Breast epithelium (tissue), 3 donors: ENCODE data around the gene LMO1.

Experiments
- POLR2A ChIP-seq: fragments of 450-650 bp; IDR thresholded peaks from one replicate; pipeline ENCODE4 v1.6.1; 2016; ENCODE audit warnings: antibody characterized with exemption, mild to moderate bottlenecking, moderate library complexity
- POLR2AphosphoS5 ChIP-seq, 3 donors: sonication (generic); formaldehyde crosslinking; IDR thresholded peaks; one replicate each; pipeline ENCODE4 v1.6.1; 2017; ENCODE audit warnings: antibody characterized with exemption in 3 of 3
- TF ChIP-seq, protein P1 (sequence below), 3 donors: fragments of 450-650 bp; IDR thresholded peaks; one replicate each; pipeline ENCODE4 v1.5.1; 2016 to 2017; ENCODE audit warnings: antibody characterized with exemption in 3 of 3, mild to moderate bottlenecking in 3 of 3, moderate library complexity in 3 of 3

DNA sequence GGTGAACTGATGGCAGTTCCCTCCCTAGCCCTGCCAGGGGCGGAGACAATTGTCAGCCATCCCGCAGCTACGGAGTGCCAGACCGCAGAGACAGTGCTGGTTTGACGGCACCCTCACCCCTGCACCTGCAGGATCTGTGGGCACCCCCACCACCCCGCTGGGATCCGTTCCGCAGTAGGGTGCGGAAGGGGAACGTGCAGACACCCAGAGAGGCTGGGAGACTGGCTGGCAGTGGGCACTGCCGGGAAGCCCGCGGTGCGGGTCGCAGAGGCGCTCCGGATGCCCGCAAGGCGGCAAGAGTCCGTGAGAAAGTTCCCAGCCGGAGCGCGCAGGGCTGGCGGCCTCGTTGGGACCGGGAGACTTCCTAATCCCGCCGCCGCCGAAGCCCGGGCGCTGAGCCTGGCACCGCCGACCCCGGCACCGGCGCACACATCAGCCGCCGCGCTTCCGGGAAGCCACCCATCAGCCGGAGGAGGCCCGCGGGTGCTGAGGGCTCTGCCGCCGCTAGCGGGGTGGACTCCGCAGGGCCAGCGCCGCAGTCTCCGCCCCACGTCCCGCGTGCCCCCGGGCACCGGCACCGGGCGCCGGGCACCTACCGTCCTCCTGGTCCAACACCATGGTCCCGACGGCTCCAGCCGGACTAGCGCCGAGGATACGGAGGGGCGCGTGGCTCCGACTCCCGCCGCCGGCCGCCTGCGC, 4.3 kb upstream of the LMO1 start:
- TF ChIP-seq POLR2A (no peak), POLR2AphosphoS5 (IDR thresholded peaks at IDR 0.05) (no peak)
- TF ChIP-seq, protein P1, sequence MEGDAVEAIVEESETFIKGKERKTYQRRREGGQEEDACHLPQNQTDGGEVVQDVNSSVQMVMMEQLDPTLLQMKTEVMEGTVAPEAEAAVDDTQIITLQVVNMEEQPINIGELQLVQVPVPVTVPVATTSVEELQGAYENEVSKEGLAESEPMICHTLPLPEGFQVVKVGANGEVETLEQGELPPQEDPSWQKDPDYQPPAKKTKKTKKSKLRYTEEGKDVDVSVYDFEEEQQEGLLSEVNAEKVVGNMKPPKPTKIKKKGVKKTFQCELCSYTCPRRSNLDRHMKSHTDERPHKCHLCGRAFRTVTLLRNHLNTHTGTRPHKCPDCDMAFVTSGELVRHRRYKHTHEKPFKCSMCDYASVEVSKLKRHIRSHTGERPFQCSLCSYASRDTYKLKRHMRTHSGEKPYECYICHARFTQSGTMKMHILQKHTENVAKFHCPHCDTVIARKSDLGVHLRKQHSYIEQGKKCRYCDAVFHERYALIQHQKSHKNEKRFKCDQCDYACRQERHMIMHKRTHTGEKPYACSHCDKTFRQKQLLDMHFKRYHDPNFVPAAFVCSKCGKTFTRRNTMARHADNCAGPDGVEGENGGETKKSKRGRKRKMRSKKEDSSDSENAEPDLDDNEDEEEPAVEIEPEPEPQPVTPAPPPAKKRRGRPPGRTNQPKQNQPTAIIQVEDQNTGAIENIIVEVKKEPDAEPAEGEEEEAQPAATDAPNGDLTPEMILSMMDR (IDR thresholded peaks at IDR 0.05): no peak
